Astrocyte of the spinal cord (primary cell): Measurements from ENCODE around the gene MROH2A.

Experiments
- DNase-seq: peaks from one replicate; pipeline ENCODE4 v3.0.0; 2011; ENCODE audit warnings: low read depth, low spot score
- H3K4me3 ChIP-seq: 2 replicates; pipeline ENCODE4 v1.5.1; 2011; ENCODE audit warnings: low read depth, mild to moderate bottlenecking, low read length, moderate library complexity
- in situ Hi-C: cut with HindIII; loops from 2 replicates; pipeline ENCODE4 v1.10.0; 2017; ENCODE audit warnings: low sequenced_read_pairs
- TF ChIP-seq, protein P1 (sequence below): IDR thresholded peaks from 2 replicates; pipeline ENCODE4 v1.5.1; 2012; ENCODE audit warnings: low read depth, mild to moderate bottlenecking, low read length, inconsistent platforms

The MROH2A gene

DNA sequence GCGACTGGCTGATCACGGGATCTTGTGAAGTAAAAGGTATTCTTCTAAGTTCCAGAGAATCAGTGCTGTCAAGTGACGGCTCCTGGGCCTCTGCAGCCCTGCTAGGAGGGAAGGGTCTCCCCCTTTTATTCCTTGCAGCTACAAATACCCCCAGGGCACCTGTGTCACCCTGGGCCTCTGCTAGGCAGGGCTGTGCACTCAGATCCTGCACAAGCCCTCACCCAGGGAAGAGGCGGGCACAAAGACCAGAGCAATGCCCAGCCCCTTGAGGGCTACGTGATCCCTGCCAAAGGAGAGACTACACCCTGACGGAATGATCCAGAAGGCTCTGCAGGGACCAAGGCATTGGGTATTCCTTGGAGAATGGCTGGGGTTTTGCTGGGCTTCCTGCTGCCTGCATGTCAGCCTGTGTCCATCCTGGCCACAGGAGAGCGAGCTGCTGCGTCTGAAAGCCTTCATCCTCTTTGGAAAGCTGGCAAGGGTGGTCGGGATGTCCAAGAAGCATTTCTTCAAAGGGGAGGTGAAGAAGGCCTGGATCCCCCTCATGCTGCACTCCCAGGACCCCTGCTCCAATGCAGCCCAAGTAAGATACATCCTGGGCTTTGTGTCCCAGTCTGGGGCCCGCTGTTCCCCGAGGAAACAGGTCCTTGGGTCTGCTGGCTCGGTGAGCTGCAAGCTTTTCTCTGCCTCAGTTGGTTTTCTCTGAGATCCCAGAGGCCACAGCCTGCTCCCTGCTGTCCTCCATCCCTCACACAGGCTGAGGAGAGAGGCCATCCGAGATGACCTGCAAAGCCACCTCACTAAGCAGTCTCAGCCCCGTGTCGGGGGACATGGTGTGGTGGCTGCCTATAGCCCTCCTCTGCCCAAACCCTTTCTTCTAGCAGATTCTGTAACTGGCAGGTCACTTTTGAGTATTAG, 51.3 kb downstream of the MROH2A start:
- H3K4me3 ChIP-seq: no peak overlapping the region
- TF ChIP-seq, protein P1, sequence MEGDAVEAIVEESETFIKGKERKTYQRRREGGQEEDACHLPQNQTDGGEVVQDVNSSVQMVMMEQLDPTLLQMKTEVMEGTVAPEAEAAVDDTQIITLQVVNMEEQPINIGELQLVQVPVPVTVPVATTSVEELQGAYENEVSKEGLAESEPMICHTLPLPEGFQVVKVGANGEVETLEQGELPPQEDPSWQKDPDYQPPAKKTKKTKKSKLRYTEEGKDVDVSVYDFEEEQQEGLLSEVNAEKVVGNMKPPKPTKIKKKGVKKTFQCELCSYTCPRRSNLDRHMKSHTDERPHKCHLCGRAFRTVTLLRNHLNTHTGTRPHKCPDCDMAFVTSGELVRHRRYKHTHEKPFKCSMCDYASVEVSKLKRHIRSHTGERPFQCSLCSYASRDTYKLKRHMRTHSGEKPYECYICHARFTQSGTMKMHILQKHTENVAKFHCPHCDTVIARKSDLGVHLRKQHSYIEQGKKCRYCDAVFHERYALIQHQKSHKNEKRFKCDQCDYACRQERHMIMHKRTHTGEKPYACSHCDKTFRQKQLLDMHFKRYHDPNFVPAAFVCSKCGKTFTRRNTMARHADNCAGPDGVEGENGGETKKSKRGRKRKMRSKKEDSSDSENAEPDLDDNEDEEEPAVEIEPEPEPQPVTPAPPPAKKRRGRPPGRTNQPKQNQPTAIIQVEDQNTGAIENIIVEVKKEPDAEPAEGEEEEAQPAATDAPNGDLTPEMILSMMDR: no peak
- no peak for DNase-seq
- in situ Hi-C loops: no loop called here

DNA sequence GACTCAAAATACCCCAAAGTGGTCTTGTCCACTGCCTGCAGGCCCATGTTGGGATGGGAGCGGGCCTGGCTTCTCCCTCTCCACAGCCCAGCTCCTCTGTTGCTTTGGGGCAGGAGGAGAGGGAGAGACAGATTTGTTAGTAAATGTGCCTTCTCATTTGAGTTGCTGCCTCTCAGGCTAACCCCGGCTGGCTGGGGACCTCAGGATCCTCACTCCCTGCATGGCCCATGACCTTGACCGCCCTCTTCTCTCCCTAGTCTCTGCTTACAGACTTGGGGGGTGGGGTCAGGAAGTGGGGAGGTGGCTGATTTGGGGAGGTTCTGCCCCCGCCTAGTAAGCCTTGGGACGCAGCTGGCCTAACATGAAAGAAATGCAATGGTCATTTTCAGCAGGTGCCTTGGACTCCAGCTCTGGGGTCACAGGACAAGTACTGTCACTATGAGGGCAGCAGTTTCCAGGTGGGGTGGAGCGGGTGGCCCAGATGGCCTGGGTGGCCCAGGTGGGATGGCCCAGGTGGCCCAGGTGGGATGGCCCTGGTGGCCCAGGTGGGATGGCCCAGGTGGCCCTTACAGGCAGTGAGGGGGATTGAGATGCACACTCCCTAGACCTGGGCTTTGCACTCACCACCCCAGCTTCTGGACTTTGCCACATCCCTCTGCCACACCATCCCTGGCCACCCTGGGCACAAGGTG, 52.1 kb downstream of the MROH2A start:
- H3K4me3 ChIP-seq: no peak overlapping the region
- in situ Hi-C loops: no loop called here
- TF ChIP-seq, protein P1: no peak
- no peak for DNase-seq

DNA sequence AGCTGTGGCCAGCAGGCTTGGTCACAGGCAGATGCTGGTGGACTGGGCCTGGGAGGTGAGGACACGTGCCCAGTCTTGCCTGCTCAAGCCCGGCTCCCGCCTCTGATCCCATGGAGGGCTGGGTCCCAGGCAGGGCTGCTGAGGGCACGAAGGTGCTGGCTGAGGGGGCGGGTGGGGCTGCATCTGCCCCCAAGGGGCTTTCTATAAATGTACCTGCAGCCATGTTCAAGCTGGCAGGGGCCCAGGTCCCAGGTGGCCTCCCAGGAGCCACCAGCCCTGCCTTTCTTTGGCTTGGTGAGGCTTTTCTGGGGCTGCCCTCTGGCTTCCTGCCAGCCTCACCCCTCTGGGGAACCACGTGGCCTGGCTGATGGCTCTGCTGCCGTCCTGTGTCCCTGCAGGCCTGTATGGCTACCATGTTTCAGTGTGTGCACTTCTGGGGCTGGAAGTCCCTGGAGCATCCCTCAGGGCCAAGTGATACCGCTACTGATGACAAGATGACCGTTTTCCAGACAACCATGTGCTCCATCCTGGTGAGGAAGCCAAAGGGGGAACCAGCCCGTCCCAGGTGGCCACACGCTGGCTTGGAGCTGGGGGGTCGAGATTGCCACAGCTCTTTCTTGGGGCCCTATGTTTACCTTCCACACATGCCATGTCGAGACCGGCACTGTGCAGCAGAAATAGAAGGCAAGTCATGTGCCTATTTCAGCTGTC, 53.0 kb downstream of the MROH2A start:
- in situ Hi-C loops: no loop called here
- no peak for DNase-seq
- no peak overlapping the region for H3K4me3 ChIP-seq
- TF ChIP-seq, protein P1: no peak

DNA sequence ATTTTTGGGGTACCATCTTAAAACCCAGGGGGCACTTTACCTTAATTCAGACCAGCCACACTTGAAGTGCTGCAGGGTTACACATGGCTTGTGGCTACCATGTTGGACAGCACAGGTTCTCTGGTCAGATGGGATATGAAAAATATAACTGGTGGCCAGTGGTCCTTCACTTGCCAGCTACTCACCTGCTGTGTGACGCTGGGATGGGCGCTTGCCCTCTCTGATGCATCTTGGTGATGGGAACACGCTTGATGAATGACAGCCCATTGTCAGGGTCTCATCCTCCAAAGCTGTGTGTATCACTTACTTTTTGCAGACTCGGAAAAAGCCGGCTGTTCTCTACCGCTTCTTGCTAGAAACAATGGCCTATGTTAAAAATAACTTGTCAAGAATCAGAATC, 53.7 kb downstream of the MROH2A start:
- DNase-seq: no peak
- in situ Hi-C loops: no loop called here
- TF ChIP-seq, protein P1: no peak
- H3K4me3 ChIP-seq: no peak overlapping the region

DNA sequence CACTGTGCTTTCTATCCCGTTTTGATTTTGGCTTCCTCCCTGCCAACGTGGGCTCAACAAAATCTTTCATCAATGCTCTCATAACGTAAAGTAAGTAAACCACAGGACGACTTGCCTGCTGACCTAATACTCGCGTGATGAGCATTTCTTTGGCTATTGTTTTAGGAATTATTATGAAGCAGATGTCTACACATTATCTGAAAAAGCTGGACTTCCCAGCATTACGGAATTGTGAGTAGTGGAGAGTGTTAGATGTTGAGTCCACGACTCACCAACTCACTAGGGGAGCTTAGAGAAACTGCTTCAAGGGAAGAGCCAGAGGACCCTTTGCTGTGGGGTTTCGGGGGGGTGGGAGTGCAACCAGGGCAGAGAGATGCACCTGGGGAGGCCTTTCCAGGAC, 54.3 kb downstream of the MROH2A start:
- H3K4me3 ChIP-seq: no peak overlapping the region
- TF ChIP-seq, protein P1: no peak
- peak; percentile 12 for DNase-seq
- in situ Hi-C loops: no loop called here

DNA sequence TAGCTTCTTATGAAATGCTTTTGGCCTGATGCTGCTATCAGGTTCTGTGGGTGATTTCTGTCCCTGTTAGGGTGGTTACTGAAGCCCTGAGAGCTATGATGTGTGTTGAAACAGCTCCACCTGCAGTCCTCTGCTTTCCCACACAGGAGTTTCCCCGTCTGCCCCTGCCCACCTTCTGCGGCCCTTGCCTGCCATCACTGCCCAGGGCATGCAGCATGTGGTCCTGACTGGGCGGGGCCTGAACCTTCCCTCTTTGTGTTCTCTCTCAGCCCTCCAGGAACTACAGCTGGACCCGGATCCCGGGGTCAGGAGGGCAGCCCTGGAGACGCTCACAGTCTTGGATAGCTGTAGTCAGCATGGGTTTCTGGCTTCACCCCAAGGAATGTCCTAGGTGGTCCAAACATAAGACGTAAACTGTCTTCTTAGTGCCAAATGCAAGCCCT, 54.8 kb downstream of the MROH2A start:
- TF ChIP-seq, protein P1: peak; percentile 53
- peak; percentile 49 for DNase-seq
- no peak overlapping the region for H3K4me3 ChIP-seq

More for the DNA sequence above, 54.8 kb downstream of the MROH2A start:
- in situ Hi-C loops: no loop called here
